ENCODE data around the gene LTC4S. TPM values are rescaled to one million over a fixed set of nuclear protein-coding genes. Genes with fewer than 3 reads are reported as not detected.

Gene LTC4S
- total RNA-seq, 1 experiment from 2014 or later: not detected

DNA sequence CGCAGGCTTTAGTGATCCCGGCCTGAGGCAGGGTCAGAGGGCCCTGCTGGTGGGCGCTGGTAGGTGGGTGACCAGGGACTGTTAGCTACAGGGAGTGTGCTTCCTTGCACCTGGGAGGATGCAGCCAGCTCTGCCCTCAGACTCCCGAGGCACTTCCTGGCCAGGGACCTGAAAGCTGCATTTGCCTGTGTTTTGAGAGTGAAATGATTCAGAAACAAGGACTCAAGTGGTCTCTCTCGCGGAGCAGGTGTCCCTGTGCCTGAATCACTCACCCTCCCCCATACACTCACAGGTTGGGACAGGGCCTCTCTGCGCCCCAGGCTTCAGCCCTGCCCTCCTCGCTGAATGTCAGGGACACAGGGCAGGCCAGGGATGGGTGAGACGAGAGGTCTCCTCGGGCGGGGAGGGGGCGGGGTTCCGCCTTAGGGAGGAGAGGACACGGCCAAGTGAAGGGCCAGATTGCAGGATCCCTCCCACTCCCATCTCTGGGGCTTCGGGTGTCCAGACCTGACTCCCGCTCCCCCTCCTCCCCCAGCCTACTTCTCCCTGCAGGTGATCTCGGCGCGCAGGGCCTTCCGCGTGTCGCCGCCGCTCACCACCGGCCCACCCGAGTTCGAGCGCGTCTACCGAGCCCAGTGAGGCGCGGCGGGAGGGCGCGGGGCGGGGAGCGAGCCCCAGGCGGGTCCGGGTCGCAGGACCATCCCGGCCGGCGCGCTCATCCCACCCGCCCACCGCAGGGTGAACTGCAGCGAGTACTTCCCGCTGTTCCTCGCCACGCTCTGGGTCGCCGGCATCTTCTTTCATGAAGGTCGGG lies 1.5 kb downstream of the LTC4S start:
- no peak for DNase-seq (ENCODE audit: low read depth)

DNA sequence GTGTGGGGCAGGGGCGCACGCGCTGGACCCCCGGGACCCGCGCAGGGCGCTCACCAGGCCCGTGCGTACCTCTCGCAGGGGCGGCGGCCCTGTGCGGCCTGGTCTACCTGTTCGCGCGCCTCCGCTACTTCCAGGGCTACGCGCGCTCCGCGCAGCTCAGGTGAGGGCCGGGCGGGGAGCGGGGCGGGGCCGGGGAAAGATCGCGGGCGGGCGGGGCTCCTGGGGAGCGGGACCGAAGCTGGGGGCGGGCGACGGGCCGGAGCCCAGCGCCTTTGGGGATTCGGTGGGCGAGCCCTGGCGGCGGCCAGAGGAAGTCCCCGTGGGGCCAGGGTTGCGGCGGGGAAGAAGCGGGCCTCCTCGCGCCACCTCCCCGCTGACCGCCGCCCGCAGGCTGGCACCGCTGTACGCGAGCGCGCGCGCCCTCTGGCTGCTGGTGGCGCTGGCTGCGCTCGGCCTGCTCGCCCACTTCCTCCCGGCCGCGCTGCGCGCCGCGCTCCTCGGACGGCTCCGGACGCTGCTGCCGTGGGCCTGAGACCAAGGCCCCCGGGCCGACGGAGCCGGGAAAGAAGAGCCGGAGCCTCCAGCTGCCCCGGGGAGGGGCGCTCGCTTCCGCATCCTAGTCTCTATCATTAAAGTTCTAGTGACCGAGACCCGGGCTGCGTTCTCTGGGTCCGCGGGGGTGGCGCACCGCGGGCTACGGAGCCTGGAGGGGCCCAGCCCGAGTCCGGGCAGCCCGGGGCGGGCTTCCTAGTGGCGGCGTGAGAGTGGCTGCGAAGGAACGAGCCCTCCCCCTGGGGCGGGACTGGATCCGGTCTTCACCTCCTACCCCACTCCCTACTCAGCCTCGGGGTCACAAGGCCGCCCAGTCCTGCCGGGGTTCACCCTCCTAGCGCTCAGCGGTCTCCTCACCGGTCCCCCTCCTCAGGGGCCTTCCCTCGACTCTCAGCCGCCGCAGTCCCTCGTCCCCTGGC lies 2.4 kb downstream of the LTC4S start:
- DNase-seq (ENCODE audit: low read depth): peak; percentile 77

DNA sequence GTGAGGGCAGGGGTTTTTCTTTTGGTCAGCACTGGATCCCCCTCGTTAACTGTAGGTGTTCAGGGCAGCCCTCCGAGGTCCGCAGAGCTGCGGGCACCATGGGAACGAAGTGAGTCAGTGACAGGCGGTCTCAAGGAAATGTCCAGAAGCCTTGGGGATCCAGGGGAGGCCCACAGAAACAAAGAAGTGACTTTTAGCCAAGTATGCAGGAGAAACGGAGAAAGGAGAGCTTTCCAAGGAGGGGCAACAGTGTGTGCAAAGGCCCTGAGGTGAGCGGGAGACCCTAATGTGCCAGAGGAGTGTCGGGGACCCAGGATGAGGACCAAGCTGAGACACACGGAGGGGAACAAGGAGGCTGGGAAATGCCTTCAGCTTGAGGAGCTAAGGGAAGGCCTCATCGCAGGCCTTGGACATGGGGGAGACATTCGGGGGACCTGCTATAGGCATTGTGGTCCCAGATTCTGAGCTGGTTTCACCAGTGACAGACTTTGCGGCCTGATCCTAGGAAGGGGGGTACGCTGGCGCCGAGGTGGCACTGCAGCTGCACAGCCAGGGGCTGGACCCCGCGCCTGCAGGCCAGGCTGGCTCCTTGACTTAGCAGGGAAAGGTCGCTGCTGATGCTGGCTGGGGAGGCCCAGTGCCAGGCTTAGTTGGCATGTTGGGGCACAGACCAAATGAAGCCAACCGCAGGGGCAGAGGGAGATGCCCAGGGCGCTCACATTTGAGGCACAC lies 3.3 kb downstream of the LTC4S start:
- DNase-seq (ENCODE audit: low read depth): no peak

DNA sequence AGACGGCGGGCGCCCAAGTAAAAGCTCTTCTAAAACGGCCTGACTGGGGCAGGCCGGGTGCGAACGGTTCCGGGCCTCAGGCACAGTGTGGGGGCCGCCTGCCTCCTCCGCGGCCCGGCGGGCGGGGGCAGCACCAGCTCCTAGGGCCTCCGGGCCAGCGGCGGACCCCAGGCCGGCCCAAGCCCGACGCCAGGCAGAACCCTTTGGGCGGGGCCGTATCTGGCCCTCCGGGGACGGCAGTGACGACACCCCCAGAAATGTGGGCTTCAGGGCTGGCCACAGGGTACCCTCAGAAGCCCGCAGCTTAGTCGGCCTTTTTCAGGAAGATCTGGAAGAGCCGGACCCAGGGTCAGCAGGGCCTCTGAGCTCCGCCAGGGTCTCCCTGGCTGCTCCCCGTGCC lies 4.0 kb downstream of the LTC4S start:
- no peak for DNase-seq (ENCODE audit: low read depth)

DNA sequence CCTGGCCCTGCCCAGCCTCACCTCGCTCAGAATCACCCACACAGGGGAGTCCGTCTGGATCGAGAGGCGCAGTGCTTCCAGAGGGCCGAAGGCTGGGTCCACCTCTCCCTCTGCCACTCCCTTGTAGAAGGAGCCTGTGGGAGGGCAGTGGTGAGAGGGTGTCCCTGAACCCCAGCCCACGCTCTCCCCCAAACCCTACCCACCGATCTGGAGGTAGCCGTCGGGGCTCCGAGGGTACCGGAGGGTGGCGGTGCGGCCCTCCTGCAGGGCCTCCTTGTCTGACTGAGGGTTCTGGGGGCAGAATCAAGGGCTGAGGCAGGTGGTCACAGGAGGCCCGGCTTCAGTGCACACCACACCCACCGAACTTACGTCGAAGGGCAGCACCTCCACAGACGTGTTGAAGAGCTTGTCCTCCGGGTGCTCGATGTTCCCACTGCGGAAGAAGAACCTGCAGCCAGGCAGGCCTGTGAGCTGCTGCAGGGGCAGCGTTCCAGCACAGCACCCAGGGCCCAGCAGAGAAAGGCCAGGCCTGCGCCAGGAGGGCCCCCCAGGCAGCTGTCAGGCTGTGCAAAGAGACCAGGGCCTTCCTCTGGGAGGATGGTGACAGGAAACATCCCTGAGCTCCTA lies 4.5 kb downstream of the LTC4S start:
- DNase-seq (ENCODE audit: low read depth): no peak

DNA sequence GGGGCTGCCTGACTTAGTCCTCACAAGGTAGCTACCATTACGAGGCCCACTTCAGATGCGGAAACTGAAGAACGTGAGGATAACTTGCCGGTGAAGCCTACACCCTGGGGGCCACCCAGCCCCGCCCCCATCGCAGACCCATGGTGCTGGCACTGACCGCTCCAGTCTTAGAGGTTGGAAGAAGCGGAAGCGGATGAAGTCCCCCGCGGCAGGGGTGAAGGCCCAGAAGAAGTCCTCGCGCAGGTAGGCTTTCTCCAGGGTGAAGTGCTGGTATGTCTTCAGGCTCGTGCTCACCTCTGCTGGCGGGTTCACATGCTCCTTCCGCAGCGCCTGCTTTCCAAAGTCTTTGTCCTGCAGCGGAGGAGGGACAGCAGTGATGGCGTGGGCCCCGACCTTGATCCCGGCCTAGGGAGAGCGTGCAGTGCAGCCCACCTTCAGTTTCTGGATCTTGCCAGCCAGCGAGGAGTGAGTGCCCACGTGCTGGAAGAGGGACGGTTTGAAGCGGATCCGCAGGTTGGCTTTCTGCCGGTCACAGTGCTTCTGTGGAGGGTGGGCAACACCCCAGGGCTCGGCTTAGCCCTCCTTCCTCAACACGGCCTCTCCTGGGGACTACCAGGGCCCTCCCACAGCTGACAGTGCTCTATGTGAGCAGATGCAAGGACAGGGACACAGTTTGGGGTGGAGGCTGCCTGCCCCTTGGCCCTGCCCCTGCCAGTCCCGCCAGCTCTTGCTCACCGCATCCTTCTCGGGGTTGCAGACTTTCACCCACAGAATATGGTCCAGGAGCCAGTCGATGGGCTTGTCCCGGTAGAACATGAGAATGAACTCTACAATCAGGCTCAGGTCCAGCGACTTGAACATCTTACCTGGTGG lies 5.2 kb downstream of the LTC4S start:
- DNase-seq (ENCODE audit: low read depth): no peak

DNA sequence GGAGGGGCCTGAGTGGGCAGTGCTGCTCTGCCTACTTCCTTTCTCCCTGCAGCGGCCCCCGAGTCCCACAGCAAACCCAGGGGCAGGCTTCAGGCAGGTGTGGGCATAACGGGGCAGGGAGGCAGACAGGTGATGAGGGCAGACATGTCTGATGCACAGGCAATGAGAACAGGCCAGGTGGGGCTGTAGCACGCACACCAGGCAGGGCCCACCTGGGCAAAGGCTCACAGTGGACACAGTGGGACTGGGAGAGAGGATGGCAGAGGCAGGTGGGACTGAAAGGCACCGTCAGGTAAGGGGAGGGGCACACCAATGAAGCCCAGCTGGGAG lies 5.8 kb downstream of the LTC4S start:
- no peak for DNase-seq (ENCODE audit: low read depth)

DNA sequence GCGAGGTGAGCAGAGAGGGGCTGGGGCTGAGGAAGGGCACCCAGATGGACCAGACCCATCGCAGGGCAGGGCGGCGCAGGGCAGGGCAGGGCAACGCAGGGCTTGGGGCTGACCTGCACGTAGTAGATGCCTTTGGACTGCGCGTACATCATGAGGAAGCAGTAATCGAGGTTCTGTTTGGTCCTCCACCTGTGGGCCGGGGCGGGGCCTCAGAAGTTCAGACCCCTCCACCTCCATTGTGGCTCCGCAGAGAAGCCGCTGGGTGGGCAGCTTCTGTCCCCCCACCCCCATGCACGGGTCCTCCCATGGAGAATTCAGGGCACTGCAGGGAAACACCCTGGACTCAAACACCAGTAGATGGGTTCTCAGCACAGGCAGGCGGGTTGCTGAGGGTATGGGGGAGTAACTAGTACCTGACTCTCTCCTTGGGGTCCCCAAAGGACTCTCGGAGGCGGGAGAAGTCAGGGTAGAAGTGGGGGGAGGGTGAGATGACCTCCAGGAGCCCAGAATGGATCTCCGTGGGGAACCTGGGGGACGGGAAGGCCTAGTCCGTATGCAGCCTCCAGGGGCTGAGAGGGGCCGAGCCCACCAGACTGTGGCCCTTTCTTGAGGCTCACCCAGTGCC lies 6.4 kb downstream of the LTC4S start:
- DNase-seq (ENCODE audit: low read depth): no peak

DNA sequence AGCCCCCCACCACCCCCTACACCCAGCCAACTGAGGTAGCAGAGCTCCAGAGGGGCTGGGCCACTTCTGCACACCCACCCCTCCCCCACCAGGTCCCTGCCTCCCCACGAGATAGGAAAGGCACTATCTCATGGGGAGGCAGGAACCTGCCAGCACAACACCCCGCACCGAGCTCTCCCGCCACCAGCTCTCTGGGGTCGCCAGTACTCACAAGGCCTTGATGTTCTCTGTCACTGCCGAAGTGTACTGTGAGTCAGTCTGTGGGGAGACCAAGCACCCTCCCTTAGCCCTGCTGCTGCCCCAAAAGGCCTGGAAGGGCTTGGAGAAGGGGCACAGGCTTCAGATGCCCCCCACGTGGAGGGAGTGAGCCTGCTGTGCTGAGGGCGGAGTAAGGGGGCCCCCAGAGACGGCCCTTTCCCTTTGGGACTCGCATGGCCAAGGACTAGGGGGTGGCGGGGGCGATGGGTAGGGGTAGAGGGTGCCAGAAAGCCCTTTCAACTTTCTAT lies 7.0 kb downstream of the LTC4S start:
- no peak for DNase-seq (ENCODE audit: low read depth)

DNA sequence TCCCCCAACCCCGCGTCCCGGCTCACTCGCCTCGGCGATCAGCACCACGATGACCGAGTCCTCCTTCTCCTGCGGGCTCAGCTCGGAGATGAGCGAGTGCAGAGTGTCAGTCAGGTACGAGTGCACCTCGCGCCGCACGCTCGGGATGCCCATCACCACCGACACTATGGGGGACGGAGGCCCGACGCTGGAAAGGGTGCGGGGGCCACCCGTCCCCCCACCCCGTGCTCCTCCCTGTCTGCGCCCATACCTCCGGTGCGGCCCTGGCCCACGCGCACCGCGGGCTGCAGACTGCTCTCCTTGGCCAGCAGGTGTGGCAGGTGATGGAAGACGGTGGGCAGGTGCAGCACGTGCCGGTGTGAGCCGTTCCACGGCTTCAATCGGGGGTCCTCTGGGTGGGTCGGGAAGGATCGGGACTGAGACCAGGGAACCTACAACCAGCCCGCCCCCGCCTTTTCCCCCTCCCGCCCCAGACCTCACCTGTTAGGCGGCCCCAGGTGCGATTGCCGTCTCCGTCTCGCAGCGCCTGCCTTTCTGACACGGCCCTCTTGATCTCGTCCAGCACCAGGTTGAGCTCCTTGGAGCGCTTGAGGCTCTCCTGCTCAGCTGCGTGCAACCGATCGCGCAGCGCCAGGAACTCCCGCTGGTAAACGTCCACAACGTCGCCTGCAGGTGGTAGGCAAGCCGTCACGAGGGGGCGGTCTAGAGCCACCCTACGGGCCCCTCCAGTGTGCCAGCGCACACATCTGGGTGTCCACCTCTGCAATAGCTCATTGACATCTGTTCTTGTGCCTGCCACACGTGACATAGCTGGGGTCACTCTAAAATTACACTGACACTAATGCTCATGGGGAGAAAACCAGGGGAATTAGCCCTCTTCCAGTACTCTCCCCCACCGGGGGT lies 7.8 kb downstream of the LTC4S start:
- no peak for DNase-seq (ENCODE audit: low read depth)

DNA sequence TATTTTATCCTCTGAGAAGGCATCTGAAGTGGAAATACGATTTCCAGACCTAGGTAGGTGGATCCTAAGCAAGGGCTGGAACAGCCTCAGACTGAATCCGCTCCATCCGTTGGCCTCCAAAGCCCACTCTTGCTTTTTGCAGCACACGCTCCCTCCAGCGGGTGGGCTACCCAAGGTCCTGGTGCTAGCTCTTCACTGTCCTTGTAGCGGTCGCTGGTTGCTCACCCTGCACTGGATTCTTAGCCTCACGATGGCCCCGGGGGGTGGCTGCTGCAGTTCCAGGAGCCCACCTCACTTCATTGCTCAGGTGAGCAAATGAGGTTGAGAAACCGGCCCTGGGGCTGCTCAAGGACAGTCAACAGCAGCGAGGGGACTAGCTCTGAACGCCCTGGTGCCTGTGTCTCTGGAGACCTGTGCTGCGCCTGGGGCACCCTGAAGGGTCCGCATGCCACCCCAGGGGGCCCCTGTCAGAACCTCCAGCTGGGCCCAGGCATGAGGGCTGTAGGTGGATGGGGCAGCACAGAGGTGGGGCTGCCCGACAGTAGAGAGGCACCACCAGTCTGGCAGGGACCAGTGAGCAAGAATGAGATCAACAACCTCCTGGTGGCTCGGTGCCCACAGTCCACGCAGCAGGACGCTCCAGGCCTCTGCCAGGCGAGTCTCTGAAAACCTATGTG lies 8.6 kb downstream of the LTC4S start:
- DNase-seq (ENCODE audit: low read depth): no peak

DNA sequence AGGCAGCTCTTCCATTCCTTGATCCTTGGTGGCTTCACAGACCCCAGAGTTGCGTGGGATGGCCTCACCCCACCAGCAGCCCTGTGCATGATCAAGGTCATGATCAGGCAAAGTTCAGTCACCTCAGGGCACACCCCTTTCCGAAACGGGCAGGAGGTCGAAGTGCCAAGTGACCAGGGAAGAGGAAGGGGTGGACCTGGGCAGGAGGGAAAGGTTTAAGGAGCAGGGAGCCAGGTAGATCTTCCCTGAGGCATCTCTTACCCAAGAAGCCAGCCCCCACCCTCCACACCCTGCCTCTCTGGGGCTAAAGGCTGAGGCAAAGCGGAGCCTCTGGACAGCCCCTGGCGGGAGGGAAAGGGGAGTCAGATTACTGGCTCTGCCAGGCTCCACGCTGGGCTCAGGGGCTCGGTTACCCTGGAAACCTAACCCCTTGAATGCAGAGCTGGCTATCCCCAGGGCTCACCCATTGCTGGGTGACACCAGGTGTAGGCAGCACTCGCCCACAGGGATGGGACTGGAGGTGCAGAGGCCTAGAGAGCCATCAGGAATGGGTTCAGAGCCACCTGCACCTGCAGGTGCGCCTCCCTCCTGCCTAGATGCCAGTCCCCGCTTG lies 9.3 kb downstream of the LTC4S start:
- DNase-seq (ENCODE audit: low read depth): no peak

DNA sequence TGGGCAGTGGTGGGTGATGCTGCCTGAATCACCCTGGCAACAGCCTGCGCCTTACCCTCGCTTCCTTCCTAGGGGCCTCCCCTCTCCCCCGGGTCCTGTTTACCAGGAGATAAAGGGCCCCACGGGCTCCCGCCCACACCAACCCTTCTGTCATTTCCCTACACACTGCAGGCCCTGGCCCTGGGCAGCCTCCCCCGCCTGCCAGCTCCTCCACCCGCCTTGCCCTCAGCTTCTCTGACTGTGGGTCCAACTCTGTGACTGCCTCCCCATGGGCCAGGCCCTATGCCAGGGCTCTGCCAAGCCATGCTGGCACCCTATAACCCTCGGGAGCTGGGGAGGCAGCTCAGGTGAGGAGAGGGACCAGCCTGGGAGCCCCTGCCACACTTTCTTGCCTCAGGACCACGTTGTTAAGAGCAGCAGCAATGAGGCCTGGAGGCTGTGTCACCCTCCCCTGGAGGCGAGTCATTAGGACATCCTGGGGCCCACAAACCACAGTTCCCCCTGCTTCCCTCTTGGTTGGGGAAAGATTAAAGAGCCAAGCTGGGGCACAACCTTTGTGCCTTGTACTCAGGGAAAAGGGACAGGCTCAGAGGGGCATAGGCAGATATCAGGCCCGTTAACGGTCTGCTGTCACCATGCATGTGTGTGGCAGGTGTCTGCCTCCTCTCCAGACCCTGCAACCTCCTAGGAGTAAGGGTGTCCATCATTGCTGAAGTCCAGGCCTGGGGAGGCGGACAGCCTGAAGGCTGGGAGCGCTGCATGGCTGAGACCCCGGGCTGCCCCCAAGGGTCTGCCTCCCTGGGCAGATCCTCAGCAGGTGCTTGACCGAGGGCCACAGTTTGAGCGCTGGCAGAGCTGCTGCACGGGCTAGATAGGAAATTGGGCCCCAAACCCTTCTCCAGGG lies 10.1 kb downstream of the LTC4S start:
- DNase-seq (ENCODE audit: low read depth): no peak

DNA sequence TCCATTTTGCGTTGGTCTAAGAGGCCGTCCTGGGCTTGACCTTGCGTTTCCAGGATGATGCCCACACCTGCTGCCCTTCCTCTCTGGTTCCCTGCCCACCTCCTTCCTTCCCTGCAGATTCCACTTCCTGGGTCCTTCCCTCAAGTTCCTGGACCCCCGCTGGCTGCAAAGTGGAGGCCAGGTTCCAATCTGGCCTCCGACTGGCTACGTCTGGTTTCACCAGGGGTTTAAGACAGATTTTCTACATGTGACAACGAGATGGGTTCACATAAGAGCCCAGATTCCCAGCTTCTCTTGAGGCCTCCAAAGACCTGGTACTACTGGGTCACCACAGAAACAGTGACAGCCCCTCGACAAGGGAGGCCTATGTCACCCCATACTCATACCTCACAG lies 10.8 kb downstream of the LTC4S start:
- DNase-seq (ENCODE audit: low read depth): no peak

DNA sequence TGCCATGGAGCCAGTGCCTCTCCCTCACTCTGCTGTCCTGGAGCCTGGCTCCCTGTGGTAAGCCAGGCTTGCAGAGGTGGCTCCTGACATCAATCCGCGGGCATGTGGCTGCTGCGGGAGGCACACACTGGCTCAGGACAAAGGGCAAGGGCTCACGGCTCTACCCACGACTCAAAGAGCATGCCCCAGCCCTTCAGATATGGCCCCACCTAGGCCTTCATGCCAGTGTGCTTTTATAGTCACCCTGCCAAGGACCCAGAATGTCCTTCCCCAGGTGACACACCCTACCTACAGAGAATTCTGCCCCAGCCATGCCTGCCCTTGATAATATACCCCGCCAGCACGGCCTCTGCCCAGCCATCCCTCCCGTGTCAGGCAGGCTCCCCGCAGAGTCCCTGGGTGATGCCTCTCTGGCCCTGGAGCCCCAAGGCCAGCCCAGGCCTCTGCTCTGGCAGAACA lies 11.3 kb downstream of the LTC4S start:
- DNase-seq (ENCODE audit: low read depth): no peak

DNA sequence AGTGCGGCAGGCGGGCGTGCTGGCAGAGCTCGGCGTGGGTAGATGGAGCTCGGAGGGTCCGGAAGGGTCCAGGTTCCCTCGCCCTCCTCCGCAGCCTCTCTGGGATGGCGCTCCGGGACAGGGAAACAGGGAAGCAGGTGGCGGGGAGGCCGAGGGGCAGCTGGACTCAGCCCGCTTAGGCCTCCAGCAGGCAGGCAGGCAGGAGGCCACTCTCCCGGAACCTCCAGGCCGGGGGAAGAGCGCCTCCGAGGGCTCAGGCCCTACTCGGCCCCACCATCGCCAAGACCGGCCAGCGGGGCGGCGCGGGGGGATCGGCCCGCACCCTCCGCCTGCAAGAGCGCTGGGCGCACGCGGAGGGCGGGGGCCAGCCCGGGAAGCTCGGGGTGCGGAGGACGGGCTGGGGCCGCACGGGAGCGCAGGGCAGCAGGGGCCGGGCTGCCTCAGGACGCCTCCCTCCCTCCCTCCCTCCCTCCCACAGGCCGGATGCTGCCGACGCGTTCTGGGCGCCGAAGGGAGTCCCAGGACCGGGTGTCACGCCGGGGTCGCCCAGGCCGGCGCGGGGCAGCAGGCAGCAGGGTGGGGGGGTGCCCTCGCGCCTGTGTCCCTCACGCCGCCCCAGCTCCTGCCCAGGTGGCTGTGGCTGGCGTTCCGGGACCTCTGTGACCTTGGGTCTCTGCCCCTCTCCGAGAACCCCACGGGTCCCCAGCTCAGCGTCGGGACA lies 11.9 kb downstream of the LTC4S start:
- peak; percentile 47 for DNase-seq (ENCODE audit: low read depth)

Data from RPMI7951 (cell line).